Keratinocyte (primary cell): ENCODE measurements around the gene C2CD3. TPM values are rescaled to one million over a fixed set of nuclear protein-coding genes. Genes with fewer than 3 reads are reported as not detected.

Experiments used
- DNase-seq: peaks from one replicate; pipeline ENCODE4 v3.0.0-alpha.2; 2011; ENCODE audit warnings: low read depth, missing footprints, low spot score
- FAIRE-seq: peaks from 2 replicates; lab custom pipeline; 2011; peaks lifted over from hg19 to GRCh38; lab: Jason Lieb, UNC
- H2AFZ ChIP-seq: 2 replicates; pipeline ENCODE4 v1.6.0; 2012; ENCODE audit warnings: low read length, control low read depth, inconsistent platforms; ENCODE audit not compliant: control insufficient read depth
- H3K27ac ChIP-seq: 2 replicates; pipeline ENCODE4 v1.5.1; 2011; ENCODE audit warnings: low read length; ENCODE audit not compliant: control insufficient read depth, insufficient read depth
- H3K27me3 ChIP-seq: 3 replicates; pipeline ENCODE4 v1.6.0; 2011; ENCODE audit warnings: low read length; ENCODE audit not compliant: control insufficient read depth, insufficient read depth; ENCODE audit errors: extremely low read depth
- H3K36me3 ChIP-seq, 2 experiments: 2 replicates in 1 of 2; 3 replicates in 1 of 2; pipeline ENCODE4 v1.5.1; 2011; ENCODE audit warnings: low read length in 2 of 2, mild to moderate bottlenecking in 1 of 2; ENCODE audit not compliant: control insufficient read depth in 2 of 2, insufficient read depth in 2 of 2; ENCODE audit errors: extremely low read depth in 1 of 2
- H3K4me1 ChIP-seq: 3 replicates; pipeline ENCODE4 v1.5.1; 2011; ENCODE audit warnings: low read length; ENCODE audit not compliant: control insufficient read depth, insufficient read depth; ENCODE audit errors: extremely low read depth
- H3K4me2 ChIP-seq: 3 replicates; pipeline ENCODE4 v1.6.0; 2011; ENCODE audit warnings: low read depth, low read length; ENCODE audit not compliant: control insufficient read depth, insufficient read depth; ENCODE audit errors: extremely low read depth
- H3K4me3 ChIP-seq, 3 experiments: fragments of 200-600 bp in 1 of 3; sonication (generic) in 1 of 3; 2 replicates in 2 of 3; 3 replicates in 1 of 3; pipeline ENCODE4 v1.5.1; 2011 to 2016; ENCODE audit warnings: low read length in 3 of 3, mild to moderate bottlenecking in 3 of 3, control low read depth in 2 of 3, inconsistent platforms in 1 of 3, low read depth in 1 of 3, mixed read lengths in 1 of 3, mixed run types in 1 of 3, moderate library complexity in 1 of 3; ENCODE audit not compliant: control insufficient read depth in 2 of 3, insufficient read depth in 2 of 3; ENCODE audit errors: extremely low read depth in 1 of 3
- H3K79me2 ChIP-seq: 2 replicates; pipeline ENCODE4 v1.6.0; 2012; ENCODE audit warnings: low read length; ENCODE audit not compliant: control insufficient read depth, insufficient read depth
- H3K9ac ChIP-seq: 3 replicates; pipeline ENCODE4 v1.6.0; 2011; ENCODE audit warnings: low read length; ENCODE audit not compliant: control insufficient read depth, insufficient read depth; ENCODE audit errors: extremely low read depth
- H3K9me1 ChIP-seq: 3 replicates; pipeline ENCODE4 v1.6.0; 2011; ENCODE audit warnings: low read length; ENCODE audit not compliant: control insufficient read depth, insufficient read depth; ENCODE audit errors: extremely low read depth
- H3K9me3 ChIP-seq: 2 replicates; pipeline ENCODE4 v1.5.1; 2012; ENCODE audit warnings: low read depth, low read length; ENCODE audit not compliant: control insufficient read depth
- H4K20me1 ChIP-seq: 3 replicates; pipeline ENCODE4 v1.6.0; 2011; ENCODE audit warnings: low read length; ENCODE audit not compliant: control insufficient read depth, insufficient read depth; ENCODE audit errors: extremely low read depth
- EZH2 ChIP-seq: IDR thresholded peaks from one replicate; pipeline ENCODE4 v1.6.1; 2012; ENCODE audit warnings: inconsistent platforms, mild to moderate bottlenecking, low read length, moderate library complexity
- dilution Hi-C: fragments of 300-500 bp; cut with MboI; formaldehyde crosslinking; loops from one replicate; pipeline ENCODE4 v1.7.0; 2020; ENCODE audit warnings: low sequenced_read_pairs; ENCODE audit not compliant: extremely low pct_ligation_motif_present
- polyA plus RNA-seq, 5 experiments: library from polyadenylated mRNA; depleted of rRNA in 3 of 5; stranded (reverse) in 3 of 5; stranded (forward) in 1 of 5; unstranded in 1 of 5; fragments of >200 nt; gene quantifications; 1 replicate in 1 of 5; 2 replicates in 3 of 5; 3 replicates in 1 of 5; pipeline versions ENCODE4 v1.2.1 to v1.2.3, GENCODE V29; 2011 to 2012; ENCODE audit warnings: missing spikeins in 2 of 5, low read depth in 1 of 5, low replicate concordance in 1 of 5
- TF ChIP-seq, protein P1 (sequence below), 3 experiments: IDR thresholded peaks in 1 of 3; conservative IDR thresholded peaks in 1 of 3; optimal IDR thresholded peaks in 1 of 3; 2 replicates in 2 of 3; 3 replicates in 1 of 3; pipeline versions ENCODE3 to v1.5.1; 2011; ENCODE audit warnings: low read length in 3 of 3, mild to moderate bottlenecking in 3 of 3, moderate library complexity in 2 of 3, control low read depth in 1 of 3, inconsistent platforms in 1 of 3; ENCODE audit not compliant: insufficient read depth in 2 of 3; ENCODE audit errors: extremely low read depth in 1 of 3

C2CD3 gene
- polyA plus RNA-seq, 1 donor (not counting 4 experiments of a cell fraction or from before 2014, with no cell fraction given): 9.8 TPM

DNA sequence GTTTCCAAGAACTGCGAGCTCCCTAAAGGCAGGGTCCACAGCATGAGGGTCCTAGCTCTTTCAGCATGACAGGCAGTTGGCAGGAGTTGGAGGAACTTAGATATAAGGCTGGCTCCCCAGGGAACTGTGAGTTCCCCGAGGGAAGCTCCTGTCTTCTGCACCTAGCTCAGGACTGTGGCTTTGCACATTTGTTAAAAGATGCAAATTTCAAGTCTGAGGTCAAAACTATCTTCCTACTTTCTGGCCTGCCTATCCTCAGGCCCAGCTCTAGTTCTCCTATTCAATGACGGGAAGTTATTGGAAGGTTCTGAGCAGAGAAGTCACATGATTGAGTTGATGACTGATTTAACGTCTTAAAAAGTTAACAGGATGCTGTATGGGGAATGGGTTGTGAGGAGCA lies 150.3 kb downstream of the C2CD3 start:
- Histone ChIP-seq H3K9ac (no peak overlapping the region), H3K27me3 (no peaks in the 10 kb centered on the region), H3K9me3 (no peaks in the 10 kb centered on the region), H4K20me1 (peaks cover 2% of the 10 kb centered on the region), H3K27ac (no peak overlapping the region), H3K4me3 (no peak overlapping the region), H2AFZ (no peak overlapping the region), H3K4me2 (no peak overlapping the region), H3K4me1 (peaks cover 5% of the 10 kb centered on the region), H3K79me2 (no peaks in the 10 kb centered on the region), H3K36me3 (peaks cover 0 to 5% of the 10 kb centered on the region in 2 experiments), H3K9me1 (no peaks in the 10 kb centered on the region)
- TF ChIP-seq, protein P1, sequence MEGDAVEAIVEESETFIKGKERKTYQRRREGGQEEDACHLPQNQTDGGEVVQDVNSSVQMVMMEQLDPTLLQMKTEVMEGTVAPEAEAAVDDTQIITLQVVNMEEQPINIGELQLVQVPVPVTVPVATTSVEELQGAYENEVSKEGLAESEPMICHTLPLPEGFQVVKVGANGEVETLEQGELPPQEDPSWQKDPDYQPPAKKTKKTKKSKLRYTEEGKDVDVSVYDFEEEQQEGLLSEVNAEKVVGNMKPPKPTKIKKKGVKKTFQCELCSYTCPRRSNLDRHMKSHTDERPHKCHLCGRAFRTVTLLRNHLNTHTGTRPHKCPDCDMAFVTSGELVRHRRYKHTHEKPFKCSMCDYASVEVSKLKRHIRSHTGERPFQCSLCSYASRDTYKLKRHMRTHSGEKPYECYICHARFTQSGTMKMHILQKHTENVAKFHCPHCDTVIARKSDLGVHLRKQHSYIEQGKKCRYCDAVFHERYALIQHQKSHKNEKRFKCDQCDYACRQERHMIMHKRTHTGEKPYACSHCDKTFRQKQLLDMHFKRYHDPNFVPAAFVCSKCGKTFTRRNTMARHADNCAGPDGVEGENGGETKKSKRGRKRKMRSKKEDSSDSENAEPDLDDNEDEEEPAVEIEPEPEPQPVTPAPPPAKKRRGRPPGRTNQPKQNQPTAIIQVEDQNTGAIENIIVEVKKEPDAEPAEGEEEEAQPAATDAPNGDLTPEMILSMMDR (optimal IDR thresholded peaks at IDR 0.05 in 1 of 3, IDR thresholded peaks at IDR 0.05 in 1 of 3, conservative IDR thresholded peaks at IDR 0.05 in 1 of 3; ENCODE audit: extremely low read depth in 1 of 3, insufficient read depth in 2 of 3, low read length in 3 of 3): no peak
- no peak for TF ChIP-seq EZH2
- FAIRE-seq: no peak
- no peak for DNase-seq
- dilution Hi-C loops: no loop called here

DNA sequence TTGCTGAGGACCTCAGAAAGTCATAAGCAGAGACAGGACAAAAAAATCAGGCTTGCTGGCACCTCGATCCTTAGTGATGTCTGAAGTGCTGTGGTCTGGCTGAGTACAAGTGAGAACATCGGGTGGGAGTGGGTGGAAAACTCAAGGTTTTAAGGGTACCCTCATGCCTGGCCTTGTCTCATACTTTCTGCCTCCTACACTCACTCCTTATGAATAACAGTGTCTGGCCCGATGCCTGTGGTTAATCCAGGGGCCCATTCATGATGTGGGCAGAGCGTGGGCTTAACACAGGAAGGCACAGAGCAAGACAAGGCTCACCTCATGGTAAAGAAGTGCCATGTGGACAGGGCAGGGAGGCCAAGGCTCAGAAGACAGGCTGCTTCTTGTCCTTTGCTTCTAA lies 150.9 kb downstream of the C2CD3 start:
- Histone ChIP-seq H3K27me3 (no peaks in the 10 kb centered on the region), H3K27ac (no peak overlapping the region), H3K9ac (no peak overlapping the region), H3K4me3 (no peak overlapping the region), H3K79me2 (no peaks in the 10 kb centered on the region), H2AFZ (no peak overlapping the region), H3K9me3 (no peaks in the 10 kb centered on the region), H3K9me1 (no peaks in the 10 kb centered on the region), H4K20me1 (peaks cover 2% of the 10 kb centered on the region), H3K36me3 (peaks cover 0 to 5% of the 10 kb centered on the region in 2 experiments), H3K4me1 (no peaks in the 10 kb centered on the region), H3K4me2 (no peak overlapping the region)
- TF ChIP-seq, protein P1 (optimal IDR thresholded peaks at IDR 0.05 in 1 of 3, IDR thresholded peaks at IDR 0.05 in 1 of 3, conservative IDR thresholded peaks at IDR 0.05 in 1 of 3; ENCODE audit: extremely low read depth in 1 of 3, insufficient read depth in 2 of 3, low read length in 3 of 3): no peak
- TF ChIP-seq EZH2: no peak
- dilution Hi-C loops: no loop called here
- DNase-seq (no peak), FAIRE-seq (no peak)
